Tibial artery (tissue), 4 donors: ENCODE data around the gene AMDHD1.

Experiments
- DNase-seq, 2 donors: peaks; one replicate each; pipeline ENCODE4 v3.0.0-alpha.2; 2019
- H3K27ac ChIP-seq, 2 donors: fragments of 200-600 bp; sonication (generic) in 1 of 2; 1 replicate in 1 of 2; 2 replicates in 1 of 2; pipeline ENCODE4 v1.5.1; 2018 to 2019; ENCODE audit warnings: mild to moderate bottlenecking in 1 of 2
- H3K27me3 ChIP-seq, 2 donors: fragments of 200-600 bp; sonication (generic) in 1 of 2; one replicate each; pipeline versions ENCODE4 v1.5.1 to v1.6.0; 2016 to 2019
- H3K36me3 ChIP-seq, 3 donors: fragments of 200-600 bp; sonication (generic) in 2 of 3; one replicate each; pipeline ENCODE4 v1.5.1; 2016 to 2019; ENCODE audit warnings: mild to moderate bottlenecking in 2 of 3
- H3K4me1 ChIP-seq, 4 donors: fragments of 200-600 bp; sonication (generic) in 2 of 4; 1 replicate in 3 of 4; 2 replicates in 1 of 4; pipeline ENCODE4 v1.5.1; 2016 to 2019
- H3K4me3 ChIP-seq, 2 donors: fragments of 200-600 bp; sonication (generic) in 1 of 2; 1 replicate in 1 of 2; 2 replicates in 1 of 2; pipeline ENCODE4 v1.5.1; 2018 to 2019; ENCODE audit warnings: mild to moderate bottlenecking in 2 of 2
- H3K9me3 ChIP-seq, 3 donors: fragments of 200-600 bp; sonication (generic) in 1 of 3; one replicate each; pipeline ENCODE4 v1.5.1; 2016 to 2019
- CTCF ChIP-seq, 2 experiments: fragments of 200-600 bp in 1 of 2; fragments of 450-650 bp in 1 of 2; IDR thresholded peaks; one replicate each; pipeline ENCODE4 v1.5.1; 2017 to 2019; ENCODE audit warnings: antibody characterized with exemption in 2 of 2, mild to moderate bottlenecking in 1 of 2, moderate library complexity in 1 of 2
- intact Hi-C: fragments of 100-400 bp; cut with DNase I; formaldehyde crosslinking; loops from one replicate; pipeline ENCODE4 v1.15.0; 2023; ENCODE audit warnings: low total_unique reads

AMDHD1 gene

GRCh38 chr12:96015672-96016071, 72.5 kb downstream of the AMDHD1 start:
- Histone ChIP-seq H3K36me3 (peaks cover 44 to 83% (median 64%) of the 10 kb centered on the region in 3 donors), H3K27ac (no peak overlapping the region), H3K9me3 (no peaks in the 10 kb centered on the region), H3K4me3 (no peak overlapping the region), H3K27me3 (no peaks in the 10 kb centered on the region), H3K4me1 (peaks cover 0 to 6% (median 0%) of the 10 kb centered on the region in 4 donors)
- DNase-seq = no peak
- intact Hi-C loops = no loop called here
- TF ChIP-seq CTCF (IDR thresholded peaks at IDR 0.05) = no peak
